ENCODE measurements around the gene HAUS6.

DNA sequence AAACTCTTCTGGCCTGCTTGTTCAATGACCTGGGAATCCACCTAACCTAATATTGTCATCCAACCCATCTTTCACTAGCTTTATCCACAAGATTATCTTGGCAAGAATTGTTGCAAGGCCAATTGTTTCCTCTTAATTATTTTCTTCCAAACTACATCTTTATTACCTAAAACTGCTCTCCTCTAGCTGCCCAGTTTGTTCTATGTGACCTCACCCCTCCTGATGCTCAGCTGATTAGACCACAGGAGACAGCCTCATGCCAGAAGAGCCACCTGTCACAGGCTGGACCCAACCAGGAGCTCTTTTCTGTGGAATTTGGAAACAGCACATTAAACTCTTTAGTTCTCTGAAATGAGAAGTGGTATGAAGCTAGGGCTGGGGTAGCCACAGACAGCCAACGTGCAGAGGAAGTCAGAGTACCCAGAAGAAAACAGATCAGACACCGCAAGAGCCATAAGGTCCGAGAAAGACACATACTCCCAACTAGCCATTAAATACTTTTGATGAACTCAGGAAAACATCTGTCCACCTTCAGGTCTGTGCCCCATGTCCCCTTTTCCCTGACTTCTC, 81.7 kb downstream of the HAUS6 start:
- TF ChIP-seq, protein P1, sequence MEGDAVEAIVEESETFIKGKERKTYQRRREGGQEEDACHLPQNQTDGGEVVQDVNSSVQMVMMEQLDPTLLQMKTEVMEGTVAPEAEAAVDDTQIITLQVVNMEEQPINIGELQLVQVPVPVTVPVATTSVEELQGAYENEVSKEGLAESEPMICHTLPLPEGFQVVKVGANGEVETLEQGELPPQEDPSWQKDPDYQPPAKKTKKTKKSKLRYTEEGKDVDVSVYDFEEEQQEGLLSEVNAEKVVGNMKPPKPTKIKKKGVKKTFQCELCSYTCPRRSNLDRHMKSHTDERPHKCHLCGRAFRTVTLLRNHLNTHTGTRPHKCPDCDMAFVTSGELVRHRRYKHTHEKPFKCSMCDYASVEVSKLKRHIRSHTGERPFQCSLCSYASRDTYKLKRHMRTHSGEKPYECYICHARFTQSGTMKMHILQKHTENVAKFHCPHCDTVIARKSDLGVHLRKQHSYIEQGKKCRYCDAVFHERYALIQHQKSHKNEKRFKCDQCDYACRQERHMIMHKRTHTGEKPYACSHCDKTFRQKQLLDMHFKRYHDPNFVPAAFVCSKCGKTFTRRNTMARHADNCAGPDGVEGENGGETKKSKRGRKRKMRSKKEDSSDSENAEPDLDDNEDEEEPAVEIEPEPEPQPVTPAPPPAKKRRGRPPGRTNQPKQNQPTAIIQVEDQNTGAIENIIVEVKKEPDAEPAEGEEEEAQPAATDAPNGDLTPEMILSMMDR (IDR thresholded peaks at IDR 0.05), result no peak
- no peak for TF ChIP-seq POLR2A (IDR thresholded peaks at IDR 0.05)

Measured in testis (tissue), 2 donors.